Spleen (tissue), 11 donors: ENCODE results near the gene EPHA7. TPM values are rescaled to one million over a fixed set of nuclear protein-coding genes. Genes with fewer than 3 reads are reported as not detected.

Experiments
- DNase-seq: peaks from one replicate; pipeline ENCODE4 v3.0.0-alpha.2; 2020
- H3K27ac ChIP-seq, 8 donors: fragments of 200-600 bp; sonication (generic) in 7 of 8; 1 replicate in 4 of 8; 2 replicates in 4 of 8; pipeline versions ENCODE4 v1.5.0 to v1.8.0; 2016 to 2021; ENCODE audit warnings: inconsistent platforms in 4 of 8, mild to moderate bottlenecking in 4 of 8, moderate library complexity in 1 of 8
- H3K27me3 ChIP-seq, 7 donors: fragments of 200-600 bp; sonication (generic) in 6 of 7; replicated peaks in 1 of 7; 1 replicate in 4 of 7; 2 replicates in 3 of 7; pipeline versions ENCODE4 v1.5.0 to v1.8.0; 2016 to 2021; ENCODE audit warnings: inconsistent platforms in 3 of 7, mild to moderate bottlenecking in 1 of 7
- H3K36me3 ChIP-seq, 6 donors: fragments of 200-600 bp; sonication (generic) in 5 of 6; 1 replicate in 4 of 6; 2 replicates in 2 of 6; pipeline versions ENCODE4 v1.5.0 to v1.8.0; 2016 to 2021; ENCODE audit warnings: inconsistent platforms in 2 of 6
- H3K4me1 ChIP-seq, 6 donors: fragments of 200-600 bp; sonication (generic) in 5 of 6; 1 replicate in 3 of 6; 2 replicates in 3 of 6; pipeline versions ENCODE4 v1.5.0 to v1.8.0; 2016 to 2021; ENCODE audit warnings: inconsistent platforms in 3 of 6
- H3K4me3 ChIP-seq, 8 donors: fragments of 200-600 bp; sonication (generic) in 7 of 8; 1 replicate in 4 of 8; 2 replicates in 4 of 8; pipeline versions ENCODE4 v1.5.0 to v1.8.0; 2016 to 2021; ENCODE audit warnings: inconsistent platforms in 4 of 8, mild to moderate bottlenecking in 4 of 8, moderate library complexity in 2 of 8
- H3K9me3 ChIP-seq, 8 donors: fragments of 200-600 bp; sonication (generic) in 7 of 8; 1 replicate in 4 of 8; 2 replicates in 4 of 8; pipeline versions ENCODE4 v1.5.0 to v1.8.0; 2016 to 2021; ENCODE audit warnings: inconsistent platforms in 4 of 8
- POLR2A ChIP-seq, 3 donors: fragments of 450-650 bp; IDR thresholded peaks; one replicate each; pipeline ENCODE4 v1.5.1; 2017; ENCODE audit warnings: antibody characterized with exemption in 3 of 3, mild to moderate bottlenecking in 1 of 3
- POLR2AphosphoS5 ChIP-seq, 3 donors: sonication (generic); formaldehyde crosslinking; IDR thresholded peaks; one replicate each; pipeline ENCODE4 v1.5.1; 2017; ENCODE audit warnings: antibody characterized with exemption in 3 of 3
- WGBS, 5 donors: extraction: QIAGEN DNeasy Blood & Tissue Kit in 3 of 5; methylation state at CpG; one replicate each; pipeline versions ENCODE4 v1.1.5 to v1.1.7; 2013 to 2018; 5-methylcytosine and 5-hydroxymethylcytosine counted together
- intact Hi-C: fragments of 100-400 bp; cut with DNase I; formaldehyde crosslinking; loops from one replicate; pipeline ENCODE4 v1.15.0; 2023; ENCODE audit warnings: low total_unique reads
- polyA plus RNA-seq, 3 donors: library from polyadenylated mRNA; stranded (reverse); fragments of 200-250 nt; gene quantifications; one replicate each; pipeline ENCODE4 v1.2.1, GENCODE V29; 2013
- total RNA-seq, 7 donors: library from RNA; depleted of rRNA in 3 of 7; stranded (reverse); fragments of >200 nt in 3 of 7; fragmentation: NEBNext Ultra II Directional in 4 of 7; extraction: Animal tissue kit (Norgen Biotek cat#: 25700) in 4 of 7; gene quantifications; one replicate each; pipeline versions ENCODE4 v1.1.0 to v1.2.1, GENCODE V29; 2016 to 2021
- TF ChIP-seq, protein P1 (sequence below), 11 experiments: fragments of 200-600 bp in 7 of 11; fragments of 450-650 bp in 4 of 11; sonication (generic) in 4 of 11; IDR thresholded peaks in 8 of 11; conservative IDR thresholded peaks in 3 of 11; 1 replicate in 7 of 11; 2 replicates in 4 of 11; pipeline versions ENCODE4 v1.4.0 to v1.8.0; 2016 to 2021; ENCODE audit warnings: antibody characterized with exemption in 11 of 11, inconsistent platforms in 4 of 11, mild to moderate bottlenecking in 1 of 11
- donor health status: healthy with polysubstance abuse.
- donor health status: DM: no; HTN: no; CAD: no; lungs with moderate emphysema.
- donor health status: DM: no; HTN: no; CAD: no.
- donor health status: Bipolar disorder and iron deficiency.
- donor health status: healthy.
- donor health status: DM: no; HTN: no; CAD: no.
- donor health status: DM: yes; HTN: yes; CAD: no.

EPHA7 gene
- total and polyA plus RNA-seq, 10 donors = 0.78 to 28.8 (median 12.5) TPM

DNA sequence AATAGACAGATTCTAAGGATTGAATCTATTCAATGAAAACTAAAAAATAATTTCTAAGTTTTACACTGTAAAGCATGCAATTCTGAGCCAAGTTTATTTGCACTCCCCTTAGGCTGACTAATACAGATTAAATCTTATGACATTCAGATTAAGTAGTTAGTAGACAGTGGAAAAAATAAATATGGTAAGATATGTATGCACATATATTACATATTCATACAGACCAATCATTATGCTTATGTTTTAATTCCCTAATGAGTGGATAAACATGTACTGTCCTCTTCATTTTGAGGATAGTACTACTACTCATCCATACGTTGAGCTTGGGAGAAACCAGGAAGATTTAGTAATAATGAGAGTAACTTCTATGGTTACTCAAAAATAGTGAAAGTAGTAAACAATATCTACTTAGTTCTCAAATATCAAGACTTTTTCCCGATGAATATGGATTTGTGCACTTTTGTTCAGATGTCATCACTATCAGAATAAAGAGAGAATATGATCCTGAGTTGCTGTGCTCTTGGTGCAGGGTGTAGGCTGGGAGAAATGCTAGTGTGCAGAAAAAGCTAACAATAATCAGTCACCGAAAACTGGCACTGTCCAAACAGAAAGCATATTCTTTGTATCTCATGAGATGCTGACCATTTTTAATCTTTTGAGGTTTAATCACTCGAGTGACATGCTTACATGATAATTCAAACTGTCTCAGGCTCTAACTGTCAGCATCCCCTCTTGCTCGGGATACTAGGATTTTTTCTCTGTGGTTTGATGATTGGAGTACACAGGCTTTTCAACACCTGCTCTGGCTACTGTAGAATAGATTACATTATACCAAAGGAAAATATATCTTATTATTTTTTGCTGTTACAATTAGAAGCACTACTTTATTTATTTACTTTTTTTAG, 111.6 kb downstream of the EPHA7 start:
- no peaks in the 10 kb centered on the region for H3K9me3 ChIP-seq
- no peak overlapping the region for H3K4me3 ChIP-seq
- no peaks in the 10 kb centered on the region for H3K36me3 ChIP-seq
- no peaks in the 10 kb centered on the region for H3K27me3 ChIP-seq
- TF ChIP-seq POLR2AphosphoS5 (IDR thresholded peaks at IDR 0.05) (no peak), POLR2A (IDR thresholded peaks at IDR 0.05) (no peak)
- TF ChIP-seq, protein P1, sequence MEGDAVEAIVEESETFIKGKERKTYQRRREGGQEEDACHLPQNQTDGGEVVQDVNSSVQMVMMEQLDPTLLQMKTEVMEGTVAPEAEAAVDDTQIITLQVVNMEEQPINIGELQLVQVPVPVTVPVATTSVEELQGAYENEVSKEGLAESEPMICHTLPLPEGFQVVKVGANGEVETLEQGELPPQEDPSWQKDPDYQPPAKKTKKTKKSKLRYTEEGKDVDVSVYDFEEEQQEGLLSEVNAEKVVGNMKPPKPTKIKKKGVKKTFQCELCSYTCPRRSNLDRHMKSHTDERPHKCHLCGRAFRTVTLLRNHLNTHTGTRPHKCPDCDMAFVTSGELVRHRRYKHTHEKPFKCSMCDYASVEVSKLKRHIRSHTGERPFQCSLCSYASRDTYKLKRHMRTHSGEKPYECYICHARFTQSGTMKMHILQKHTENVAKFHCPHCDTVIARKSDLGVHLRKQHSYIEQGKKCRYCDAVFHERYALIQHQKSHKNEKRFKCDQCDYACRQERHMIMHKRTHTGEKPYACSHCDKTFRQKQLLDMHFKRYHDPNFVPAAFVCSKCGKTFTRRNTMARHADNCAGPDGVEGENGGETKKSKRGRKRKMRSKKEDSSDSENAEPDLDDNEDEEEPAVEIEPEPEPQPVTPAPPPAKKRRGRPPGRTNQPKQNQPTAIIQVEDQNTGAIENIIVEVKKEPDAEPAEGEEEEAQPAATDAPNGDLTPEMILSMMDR (IDR thresholded peaks at IDR 0.05 in 8 of 11, conservative IDR thresholded peaks at IDR 0.05 in 3 of 11) = no peak
- no peak overlapping the region for H3K27ac ChIP-seq
- DNase-seq = no peak
- intact Hi-C loops = no loop called here
- H3K4me1 ChIP-seq = no peaks in the 10 kb centered on the region
- WGBS, 5 donors = 66 to 83% (median 74%) methylated on average over 5 of the region's 5 CpGs

DNA sequence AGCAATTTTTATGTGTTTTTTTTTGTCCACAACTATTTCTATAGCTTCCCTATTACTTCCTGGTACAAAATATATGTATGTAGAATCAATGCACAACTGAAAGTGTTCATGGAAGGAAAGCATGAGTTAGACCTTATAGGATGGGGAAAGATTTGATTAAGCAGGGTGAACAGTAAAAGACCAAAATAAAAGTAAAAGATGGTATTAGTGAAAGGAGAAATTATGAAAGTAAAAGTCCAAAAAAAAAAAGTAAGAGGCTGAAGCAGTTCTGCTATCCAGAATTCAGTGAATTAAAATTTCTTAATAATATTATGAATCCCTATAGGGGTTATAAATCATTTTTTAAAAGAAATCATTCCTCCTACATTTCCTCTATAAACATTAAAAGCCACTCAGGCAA, 114.3 kb downstream of the EPHA7 start:
- Histone ChIP-seq H3K36me3 (no peaks in the 10 kb centered on the region), H3K27ac (no peak overlapping the region), H3K9me3 (peaks cover 0 to 3% (median 0%) of the 10 kb centered on the region in 8 donors), H3K4me1 (no peaks in the 10 kb centered on the region), H3K4me3 (no peak overlapping the region), H3K27me3 (no peaks in the 10 kb centered on the region)
- no peak for DNase-seq
- TF ChIP-seq, protein P1 (IDR thresholded peaks at IDR 0.05 in 8 of 11, conservative IDR thresholded peaks at IDR 0.05 in 3 of 11) = no peak
- TF ChIP-seq POLR2AphosphoS5 (IDR thresholded peaks at IDR 0.05) = no peak
- no peak for TF ChIP-seq POLR2A (IDR thresholded peaks at IDR 0.05)
- intact Hi-C loops = no loop called here

DNA sequence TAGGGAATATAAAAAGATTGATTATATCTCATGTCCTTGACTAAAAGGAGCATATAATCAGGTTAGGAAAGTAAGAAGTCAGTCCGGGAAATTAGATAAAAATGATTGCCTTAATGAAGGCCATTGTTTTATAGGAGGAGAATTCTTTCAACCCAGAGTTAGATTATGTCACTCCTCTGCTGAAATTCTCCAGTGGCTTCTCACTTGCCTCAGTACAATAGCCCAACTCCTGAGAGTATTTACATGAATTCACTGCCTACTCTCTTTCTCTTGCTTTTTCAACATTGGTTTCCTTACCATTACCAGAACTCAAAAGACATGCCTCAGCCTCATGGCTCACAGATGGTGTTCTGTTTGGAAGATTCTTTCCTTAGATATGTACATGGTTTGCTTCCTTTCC, 114.9 kb downstream of the EPHA7 start:
- TF ChIP-seq POLR2AphosphoS5 (IDR thresholded peaks at IDR 0.05) (no peak), POLR2A (IDR thresholded peaks at IDR 0.05) (no peak)
- TF ChIP-seq, protein P1 (IDR thresholded peaks at IDR 0.05 in 8 of 11, conservative IDR thresholded peaks at IDR 0.05 in 3 of 11) = no peak
- Histone ChIP-seq H3K36me3 (no peaks in the 10 kb centered on the region), H3K4me1 (no peaks in the 10 kb centered on the region), H3K9me3 (peaks cover 0 to 9% (median 2%) of the 10 kb centered on the region in 8 donors), H3K27ac (no peak overlapping the region), H3K4me3 (no peak overlapping the region), H3K27me3 (no peaks in the 10 kb centered on the region)
- DNase-seq = no peak
- intact Hi-C loops = no loop called here
- 59 to 80% (median 71%) methylated on average over 1 of the region's 1 CpG for WGBS, 5 donors

DNA sequence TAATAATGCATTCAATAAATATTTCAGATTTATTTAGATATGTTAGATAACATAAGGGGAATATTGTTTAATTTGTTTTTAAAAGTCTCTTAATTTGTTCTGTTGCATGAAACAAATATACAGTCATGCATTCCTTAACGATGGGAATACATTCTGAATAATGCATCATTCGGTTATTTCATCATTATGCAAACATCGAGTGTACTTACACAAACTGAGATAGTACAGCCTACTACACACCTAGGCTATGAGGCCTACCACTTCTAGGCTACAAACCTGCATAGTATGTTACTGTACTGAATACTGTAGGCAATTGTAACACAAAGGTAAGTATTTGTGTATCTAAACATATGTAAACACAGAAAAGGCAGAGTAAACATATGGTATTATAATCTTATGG, 118.7 kb downstream of the EPHA7 start:
- Histone ChIP-seq H3K36me3 (no peaks in the 10 kb centered on the region), H3K9me3 (peaks cover 0 to 19% (median 4%) of the 10 kb centered on the region in 8 donors), H3K4me3 (no peak overlapping the region), H3K4me1 (no peaks in the 10 kb centered on the region), H3K27ac (no peak overlapping the region), H3K27me3 (no peaks in the 10 kb centered on the region)
- WGBS, 5 donors = 87 to 94% (median 89%) methylated on average over 3 of the region's 3 CpGs
- no peak for DNase-seq
- intact Hi-C loops = no loop called here
- TF ChIP-seq, protein P1 (IDR thresholded peaks at IDR 0.05 in 8 of 11, conservative IDR thresholded peaks at IDR 0.05 in 3 of 11) = no peak
- no peak for TF ChIP-seq POLR2A (IDR thresholded peaks at IDR 0.05)
- TF ChIP-seq POLR2AphosphoS5 (IDR thresholded peaks at IDR 0.05) = no peak
